Lower lobe of right lung (tissue), 2 donors: ENCODE measurements around the gene BCS1L. TPM values are rescaled to one million over a fixed set of nuclear protein-coding genes. Genes with fewer than 3 reads are reported as not detected.
A peak's percentile ranks its signal among the peaks of the same experiment; 100 is the strongest.
"Not testable (repeated sequence)": the region's sequence is repeated elsewhere in the genome, so short reads cannot be mapped to it uniquely, and the experiment has no call there.

Experiments used
- ATAC-seq, 2 donors: fragments of 200-7000 bp; cut with Tn5 transposase; one replicate each; pipeline ENCODE4 v1.9.1; 2020 to 2022; ENCODE audit warnings: mild to moderate bottlenecking in 2 of 2, moderate library complexity in 2 of 2
- DNase-seq: peaks from one replicate; pipeline ENCODE4 v3.0.0-alpha.2; 2020
- H3K27ac ChIP-seq: fragments of 200-600 bp; one replicate; pipeline ENCODE4 v1.8.0; 2022
- H3K27me3 ChIP-seq: fragments of 200-600 bp; one replicate; pipeline ENCODE4 v1.8.0; 2022; ENCODE audit warnings: low read depth
- H3K36me3 ChIP-seq: fragments of 200-600 bp; one replicate; pipeline ENCODE4 v1.8.0; 2022; ENCODE audit warnings: mild to moderate bottlenecking
- H3K4me1 ChIP-seq: fragments of 200-600 bp; one replicate; pipeline ENCODE4 v1.8.0; 2022
- H3K4me3 ChIP-seq: fragments of 200-600 bp; one replicate; pipeline ENCODE4 v1.8.0; 2022; ENCODE audit warnings: mild to moderate bottlenecking
- H3K9me3 ChIP-seq: fragments of 200-600 bp; one replicate; pipeline ENCODE4 v1.8.0; 2022
- intact Hi-C: fragments of 100-400 bp; cut with DNase I; formaldehyde crosslinking; loops from one replicate; pipeline ENCODE4 v1.11.0; 2022
- total RNA-seq: library from RNA; stranded (reverse); fragmentation: NEBNext Ultra II Directional; extraction: Animal tissue kit (Norgen Biotek cat#: 25700); gene quantifications from one replicate; pipeline ENCODE4 v1.2.1, GENCODE V29; 2021
- TF ChIP-seq, protein P1 (sequence below): fragments of 200-600 bp; IDR thresholded peaks from one replicate; pipeline ENCODE4 v1.8.0; 2022; ENCODE audit warnings: antibody characterized with exemption, mild to moderate bottlenecking
- donor health status: DM: no; HTN: yes; CAD: no; lungs with severe emphysema.

The BCS1L gene
- total RNA-seq, 1 donor from 2014 or later, result 26.7 TPM

DNA sequence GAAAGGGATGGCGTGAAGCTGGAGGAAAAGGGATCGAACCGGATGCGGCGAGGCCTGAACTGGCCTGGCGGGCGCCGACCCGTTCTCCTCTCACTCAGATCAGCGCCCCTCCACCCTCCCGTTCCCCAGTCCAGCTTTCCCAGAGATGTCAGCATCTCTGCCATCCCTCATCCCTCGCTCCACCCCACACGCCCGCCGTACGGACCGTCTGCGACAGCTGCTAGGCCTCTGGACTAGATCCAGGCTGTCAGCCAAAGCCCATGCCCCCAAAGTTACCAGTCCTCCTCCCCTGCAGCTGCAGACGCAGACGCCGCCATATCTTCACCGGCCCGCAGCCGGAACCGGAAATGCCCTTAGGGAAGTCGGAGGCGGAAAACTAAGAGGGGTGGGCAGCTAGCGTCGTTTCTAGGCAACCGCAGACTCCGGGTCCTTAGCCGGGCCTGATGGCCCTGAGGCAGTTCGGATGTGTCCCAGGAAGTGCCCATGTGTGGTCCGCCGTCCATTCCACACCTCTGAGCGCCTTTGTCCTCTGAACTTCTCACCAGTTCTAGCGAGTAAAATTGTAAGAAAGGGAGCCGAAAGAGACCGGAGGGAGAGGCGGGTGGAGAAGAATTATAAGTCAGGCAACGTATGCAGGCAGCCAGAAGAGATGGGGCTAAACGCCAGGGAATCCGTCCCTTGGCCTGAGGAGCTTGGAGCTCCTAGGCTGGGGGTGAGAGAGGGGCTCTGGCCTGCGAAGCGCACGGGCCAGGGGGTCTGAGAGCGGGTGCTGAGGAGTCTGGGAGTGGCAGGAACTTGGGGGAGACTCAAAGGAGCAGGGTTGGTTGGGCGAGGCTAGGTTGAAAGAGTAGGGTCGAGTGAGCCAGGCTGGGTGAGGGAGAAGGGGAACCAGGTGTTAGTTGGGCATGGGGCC, 12.4 kb downstream of the BCS1L start, which contains the start of the genes RNF25 and STK36:
TSS of gene RNF25 (minus strand) at position 349 of the 913 bp plus-strand sequence. CDS start at position 317, 32 bp downstream.
TSS of gene STK36 (plus strand) at position 433 of the 913 bp plus-strand sequence. CDS start 744 bp downstream, outside the sequence.
- Histone ChIP-seq H3K27ac (peak within 1 kb of the TSS; percentile 76), H3K36me3 (peaks cover 30% of the 10 kb centered on the region)
- intact Hi-C loops, result no loop called here

DNA sequence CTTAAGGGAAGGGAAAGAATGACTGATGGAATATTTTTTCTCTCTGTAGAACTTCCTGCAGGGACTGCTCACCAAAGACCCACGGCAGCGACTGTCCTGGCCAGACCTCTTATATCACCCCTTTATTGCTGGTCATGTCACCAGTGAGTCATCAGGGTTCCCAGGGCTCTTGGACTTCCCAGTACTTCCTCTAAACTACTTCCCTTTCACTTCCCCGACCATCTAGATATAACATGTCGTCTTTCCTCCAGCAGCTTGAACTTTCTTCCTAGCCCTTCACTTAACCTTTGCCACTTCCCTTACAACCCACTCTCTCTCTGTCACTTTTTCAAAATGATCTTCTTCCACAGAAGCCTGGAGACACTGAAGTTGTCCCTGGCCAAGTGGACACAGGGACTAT, 19.6 kb downstream of the BCS1L start:
- Histone ChIP-seq H3K27ac (no peak overlapping the region), H3K36me3 (peaks cover 46% of the 10 kb centered on the region), H3K9me3 (no peaks in the 10 kb centered on the region), H3K27me3 (no peaks in the 10 kb centered on the region), H3K4me3 (no peak overlapping the region), H3K4me1 (no peaks in the 10 kb centered on the region)
- ATAC-seq (peak; percentile 68 to 73), DNase-seq (no peak)
- TF ChIP-seq, protein P1, sequence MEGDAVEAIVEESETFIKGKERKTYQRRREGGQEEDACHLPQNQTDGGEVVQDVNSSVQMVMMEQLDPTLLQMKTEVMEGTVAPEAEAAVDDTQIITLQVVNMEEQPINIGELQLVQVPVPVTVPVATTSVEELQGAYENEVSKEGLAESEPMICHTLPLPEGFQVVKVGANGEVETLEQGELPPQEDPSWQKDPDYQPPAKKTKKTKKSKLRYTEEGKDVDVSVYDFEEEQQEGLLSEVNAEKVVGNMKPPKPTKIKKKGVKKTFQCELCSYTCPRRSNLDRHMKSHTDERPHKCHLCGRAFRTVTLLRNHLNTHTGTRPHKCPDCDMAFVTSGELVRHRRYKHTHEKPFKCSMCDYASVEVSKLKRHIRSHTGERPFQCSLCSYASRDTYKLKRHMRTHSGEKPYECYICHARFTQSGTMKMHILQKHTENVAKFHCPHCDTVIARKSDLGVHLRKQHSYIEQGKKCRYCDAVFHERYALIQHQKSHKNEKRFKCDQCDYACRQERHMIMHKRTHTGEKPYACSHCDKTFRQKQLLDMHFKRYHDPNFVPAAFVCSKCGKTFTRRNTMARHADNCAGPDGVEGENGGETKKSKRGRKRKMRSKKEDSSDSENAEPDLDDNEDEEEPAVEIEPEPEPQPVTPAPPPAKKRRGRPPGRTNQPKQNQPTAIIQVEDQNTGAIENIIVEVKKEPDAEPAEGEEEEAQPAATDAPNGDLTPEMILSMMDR, result no peak
- intact Hi-C loops, result no loop called here

More for the DNA sequence above, 12.4 kb downstream of the BCS1L start, which contains the start of the genes RNF25 and STK36:
- H3K4me1 ChIP-seq, result peaks cover 15% of the 10 kb centered on the region
- TF ChIP-seq, protein P1, result no peak
- DNase-seq (peak; percentile 90), ATAC-seq (peak; percentile 96 to 99)
- no peaks in the 10 kb centered on the region for H3K27me3 ChIP-seq
- peak within 1 kb of the TSS; percentile 94 for H3K4me3 ChIP-seq
- no peaks in the 10 kb centered on the region for H3K9me3 ChIP-seq

DNA sequence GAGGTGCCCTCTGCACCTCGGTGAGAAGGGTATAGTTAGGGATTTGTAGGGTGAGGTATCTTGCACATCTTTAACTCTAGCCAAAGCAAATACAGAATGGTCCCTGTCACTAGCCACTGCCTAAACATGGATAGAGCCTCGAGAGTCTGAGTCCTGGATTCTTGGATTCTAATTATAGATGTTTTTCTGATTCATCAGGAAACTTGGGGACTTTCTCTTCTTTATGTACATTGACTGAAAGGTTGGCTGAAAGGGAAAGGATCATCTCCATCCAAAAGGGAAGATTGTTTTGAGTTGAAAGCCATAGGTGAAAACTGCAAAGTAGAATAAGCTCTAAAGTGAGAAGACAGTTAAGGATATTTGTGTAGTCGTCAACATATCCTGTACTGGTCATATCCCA, 20.6 kb downstream of the BCS1L start:
- H3K4me3 ChIP-seq, result no peak overlapping the region
- H3K9me3 ChIP-seq, result no peaks in the 10 kb centered on the region
- H3K36me3 ChIP-seq, result peaks cover 49% of the 10 kb centered on the region
- H3K4me1 ChIP-seq, result no peaks in the 10 kb centered on the region
- no peak overlapping the region for H3K27ac ChIP-seq
- intact Hi-C loops, result no loop called here
- ATAC-seq (no peak), DNase-seq (no peak)
- H3K27me3 ChIP-seq, result no peaks in the 10 kb centered on the region
- TF ChIP-seq, protein P1, result no peak

DNA sequence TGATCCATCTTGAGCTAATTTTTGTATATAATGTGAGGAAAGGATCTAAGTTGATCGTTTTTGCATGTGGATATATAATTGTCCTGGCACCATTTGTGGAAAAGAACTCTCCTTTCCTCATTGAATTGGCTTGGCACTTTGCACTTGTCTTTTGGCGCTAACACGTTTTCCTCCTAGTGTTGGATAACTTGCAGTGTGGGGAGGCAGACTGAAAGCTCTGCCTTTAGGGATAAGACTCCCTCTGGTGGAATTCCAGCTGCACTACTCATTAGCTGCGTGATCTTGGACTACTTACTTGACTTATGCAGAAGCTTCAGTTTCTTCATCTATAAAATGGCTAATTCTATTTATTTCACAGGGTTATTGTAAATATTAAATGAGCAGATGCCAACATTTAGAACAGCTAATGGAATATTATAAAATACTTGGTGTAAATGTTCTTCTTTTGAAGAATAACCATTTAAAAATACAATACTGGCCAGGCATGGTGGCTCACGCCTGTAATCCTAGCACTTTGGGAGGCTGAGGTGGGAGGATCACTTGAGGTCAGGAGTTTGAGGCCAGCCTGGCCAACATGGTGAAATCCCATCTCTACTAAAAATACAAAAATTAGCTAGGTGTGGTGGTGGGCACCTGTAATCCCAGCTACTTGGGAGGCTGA, 28.0 kb downstream of the BCS1L start:
- H3K9me3 ChIP-seq, intact Hi-C loops, DNase-seq, H3K4me1 ChIP-seq, H3K4me3 ChIP-seq, H3K27ac ChIP-seq, H3K27me3 ChIP-seq: not testable (repeated sequence)
- TF ChIP-seq, protein P1, result peak; percentile 70
- peaks cover 45% of the 10 kb centered on the region for H3K36me3 ChIP-seq
- peak; percentile 88 to 89 for ATAC-seq

DNA sequence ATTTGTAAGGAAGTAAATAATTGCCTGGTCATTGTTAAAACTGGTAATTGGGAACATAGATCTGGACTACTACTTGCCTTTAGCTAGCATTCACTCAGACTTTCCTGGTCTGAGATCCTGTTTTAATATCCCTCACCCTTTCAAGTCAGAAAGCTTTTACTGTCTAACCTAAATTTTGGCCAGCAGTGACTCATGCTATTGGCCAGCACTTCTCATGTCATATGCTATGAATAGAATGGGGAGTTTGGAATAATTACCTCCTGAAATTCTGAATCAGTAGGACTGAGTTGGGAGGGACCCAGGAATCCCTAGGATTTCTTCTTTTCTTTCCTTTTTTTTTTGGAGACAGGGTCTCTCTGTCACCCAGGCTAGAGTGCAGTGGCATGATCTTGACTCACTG, 31.8 kb downstream of the BCS1L start:
- intact Hi-C loops, result no loop called here
- DNase-seq, result no peak

More for the DNA sequence above, 31.8 kb downstream of the BCS1L start:
- Histone ChIP-seq H3K4me1 (no peaks in the 10 kb centered on the region), H3K36me3 (peaks cover 58% of the 10 kb centered on the region), H3K27me3 (no peaks in the 10 kb centered on the region), H3K27ac (no peak overlapping the region), H3K9me3 (no peaks in the 10 kb centered on the region), H3K4me3 (no peak overlapping the region)
- TF ChIP-seq, protein P1, result no peak
- ATAC-seq, result no peak
